ENCODE measurements around the gene SLC29A3. TPM values are rescaled to one million over a fixed set of nuclear protein-coding genes. Genes with fewer than 3 reads are reported as not detected.

The SLC29A3 gene
- total and polyA plus RNA-seq, 2 of the 8 experiments (the other 6 are each of a cell fraction or from before 2014, with no cell fraction given) = 14.0 to 24.6 TPM

DNA sequence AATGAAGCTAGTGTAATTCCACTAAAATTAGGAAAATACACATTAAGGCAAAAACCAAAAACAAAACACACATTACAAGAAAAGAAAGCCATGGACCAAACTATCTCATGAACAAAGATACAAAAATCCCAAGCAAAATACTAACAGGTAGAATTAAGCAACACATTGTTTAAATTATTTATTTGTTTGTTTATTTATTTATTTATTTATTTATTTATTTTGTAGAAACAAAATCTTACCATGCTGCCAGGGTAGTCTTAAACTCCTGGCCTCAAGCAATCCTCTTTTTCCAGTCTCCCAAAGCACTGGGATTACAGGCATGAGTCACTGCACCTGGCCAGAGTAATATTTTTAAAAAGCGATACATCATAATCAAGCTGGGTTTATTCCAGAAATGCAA, 6.8 kb upstream of the SLC29A3 start (continued):
- no peak for TF ChIP-seq ZNF274 (IDR thresholded peaks at IDR 0.05; ENCODE audit: borderline replicate concordance, extremely low read depth, low read length)
- TF ChIP-seq SP4 (IDR thresholded peaks at IDR 0.05; ENCODE audit: low read length) = no peak
- TF ChIP-seq CBX5 (IDR thresholded peaks at IDR 0.05; ENCODE audit: low read depth, low read length) = no peak
- no peak for TF ChIP-seq SP2 (IDR thresholded peaks at IDR 0.05; ENCODE audit: low read length)
- TF ChIP-seq GTF2F1 (IDR thresholded peaks at IDR 0.05; ENCODE audit: borderline replicate concordance, low read depth, low read length) = no peak

Measured in H1 (cell line).